Astrocyte (in vitro differentiated cells and primary cell): ENCODE measurements around the gene AHCY. TPM values are rescaled to one million over a fixed set of nuclear protein-coding genes. Genes with fewer than 3 reads are reported as not detected.
A peak's percentile ranks its signal among the peaks of the same experiment; 100 is the strongest.

Experiments used
- DNase-seq: peaks from one replicate; pipeline ENCODE4 v3.0.0-alpha.2; 2010; ENCODE audit warnings: low read depth
- FAIRE-seq: peaks from 2 replicates; lab custom pipeline; 2011; peaks lifted over from hg19 to GRCh38; lab: Jason Lieb, UNC
- H2AFZ ChIP-seq: 2 replicates; pipeline ENCODE4 v1.6.0; 2012; ENCODE audit warnings: low read depth, low read length, inconsistent platforms
- H3K27ac ChIP-seq: 2 replicates; pipeline ENCODE4 v1.5.1; 2011; ENCODE audit warnings: low read depth, low read length, inconsistent platforms
- H3K27me3 ChIP-seq: 2 replicates; pipeline ENCODE4 v1.6.0; 2011; ENCODE audit warnings: low read length, inconsistent platforms; ENCODE audit not compliant: insufficient read depth
- H3K36me3 ChIP-seq: 2 replicates; pipeline ENCODE4 v1.5.1; 2011; ENCODE audit warnings: low read length, inconsistent platforms; ENCODE audit not compliant: insufficient read depth
- H3K4me1 ChIP-seq: 2 replicates; pipeline ENCODE4 v1.5.1; 2011; ENCODE audit warnings: low read length, inconsistent platforms; ENCODE audit not compliant: insufficient read depth
- H3K4me2 ChIP-seq: 2 replicates; pipeline ENCODE4 v1.6.0; 2012; ENCODE audit warnings: low read length, inconsistent platforms
- H3K4me3 ChIP-seq: 2 replicates; pipeline ENCODE4 v1.5.1; 2011; ENCODE audit warnings: low read depth, mild to moderate bottlenecking, low read length, inconsistent platforms; ENCODE audit not compliant: insufficient read depth
- H3K79me2 ChIP-seq: 2 replicates; pipeline ENCODE4 v1.6.0; 2012; ENCODE audit warnings: mild to moderate bottlenecking, low read length, inconsistent platforms; ENCODE audit not compliant: insufficient read depth
- H3K9ac ChIP-seq: 2 replicates; pipeline ENCODE4 v1.6.0; 2012; ENCODE audit warnings: mild to moderate bottlenecking, low read length, inconsistent platforms
- H3K9me3 ChIP-seq: 2 replicates; pipeline ENCODE4 v1.5.1; 2012; ENCODE audit warnings: low read depth, mild to moderate bottlenecking, low read length, inconsistent platforms; ENCODE audit not compliant: insufficient read depth
- H4K20me1 ChIP-seq: 2 replicates; pipeline ENCODE4 v1.6.0; 2012; ENCODE audit warnings: low read length, inconsistent platforms; ENCODE audit not compliant: insufficient read depth
- H3K27ac Mint-ChIP-seq: one replicate; pipeline ENCODE4 v1.8.0; 2021; ENCODE audit warnings: mild to moderate bottlenecking, mixed read lengths; ENCODE audit not compliant: unreplicated experiment
- H3K27me3 Mint-ChIP-seq: one replicate; pipeline ENCODE4 v1.8.0; 2021; ENCODE audit warnings: low read depth, mixed read lengths; ENCODE audit not compliant: unreplicated experiment
- H3K36me3 Mint-ChIP-seq: one replicate; pipeline ENCODE4 v1.8.0; 2021; ENCODE audit warnings: low read depth, mixed read lengths; ENCODE audit not compliant: unreplicated experiment
- H3K4me1 Mint-ChIP-seq: one replicate; pipeline ENCODE4 v1.8.0; 2021; ENCODE audit warnings: low read depth, mixed read lengths; ENCODE audit not compliant: unreplicated experiment
- H3K4me3 Mint-ChIP-seq: one replicate; pipeline ENCODE4 v1.8.0; 2021; ENCODE audit warnings: mild to moderate bottlenecking, moderate library complexity, mixed read lengths; ENCODE audit not compliant: unreplicated experiment
- H3K9me3 Mint-ChIP-seq: one replicate; pipeline ENCODE4 v1.8.0; 2021; ENCODE audit warnings: mild to moderate bottlenecking, mixed read lengths; ENCODE audit not compliant: unreplicated experiment
- EZH2 ChIP-seq: IDR thresholded peaks from 2 replicates; pipeline ENCODE4 v1.6.1; 2012; ENCODE audit warnings: mild to moderate bottlenecking, low read length, inconsistent platforms; ENCODE audit not compliant: insufficient read depth
- total RNA-seq: library from RNA; stranded (reverse); gene quantifications from 2 replicates; pipeline ENCODE4 v1.2.1, GENCODE V29; 2021
- TF ChIP-seq, protein P1 (sequence below): IDR thresholded peaks from 2 replicates; pipeline ENCODE4 v1.5.1; 2011; ENCODE audit warnings: low read depth, mild to moderate bottlenecking, inconsistent platforms, low read length, moderate library complexity; ENCODE audit not compliant: insufficient read depth

The AHCY gene
- total RNA-seq, 1 donor from 2014 or later = 203 TPM

DNA sequence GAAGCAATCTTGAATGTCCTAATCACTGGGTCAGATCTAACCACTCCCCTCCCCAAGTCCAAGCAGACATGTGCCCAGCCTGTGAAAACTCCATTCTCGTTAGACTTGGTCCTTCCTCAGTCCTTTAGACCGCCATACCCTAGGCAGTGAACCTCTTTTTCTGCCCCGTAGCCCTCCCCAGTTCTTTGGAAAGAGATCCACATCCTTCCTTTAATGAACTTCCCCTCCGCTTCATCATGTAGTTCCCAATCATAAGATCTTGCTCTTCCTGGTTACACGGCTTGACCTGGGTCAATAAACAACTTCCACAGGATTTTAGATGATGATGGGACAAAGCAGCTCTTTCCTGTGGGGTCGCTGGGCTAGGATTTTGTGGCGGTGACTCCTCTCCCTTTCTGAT is 9.6 kb downstream of the AHCY start:
- peaks cover 1% of the 10 kb centered on the region for H3K4me1 Mint-ChIP-seq
- H3K36me3 Mint-ChIP-seq = peaks cover 52% of the 10 kb centered on the region
- Histone ChIP-seq H3K4me3 (no peak overlapping the region), H2AFZ (no peak overlapping the region), H3K4me1 (no peaks in the 10 kb centered on the region), H4K20me1 (peaks cover 50% of the 10 kb centered on the region), H3K27me3 (no peaks in the 10 kb centered on the region), H3K9me3 (no peaks in the 10 kb centered on the region), H3K27ac (no peak overlapping the region), H3K9ac (no peak overlapping the region), H3K79me2 (peaks cover 23% of the 10 kb centered on the region), H3K4me2 (no peak overlapping the region), H3K36me3 (peaks cover 5% of the 10 kb centered on the region)
- TF ChIP-seq EZH2 = no peak
- TF ChIP-seq, protein P1, sequence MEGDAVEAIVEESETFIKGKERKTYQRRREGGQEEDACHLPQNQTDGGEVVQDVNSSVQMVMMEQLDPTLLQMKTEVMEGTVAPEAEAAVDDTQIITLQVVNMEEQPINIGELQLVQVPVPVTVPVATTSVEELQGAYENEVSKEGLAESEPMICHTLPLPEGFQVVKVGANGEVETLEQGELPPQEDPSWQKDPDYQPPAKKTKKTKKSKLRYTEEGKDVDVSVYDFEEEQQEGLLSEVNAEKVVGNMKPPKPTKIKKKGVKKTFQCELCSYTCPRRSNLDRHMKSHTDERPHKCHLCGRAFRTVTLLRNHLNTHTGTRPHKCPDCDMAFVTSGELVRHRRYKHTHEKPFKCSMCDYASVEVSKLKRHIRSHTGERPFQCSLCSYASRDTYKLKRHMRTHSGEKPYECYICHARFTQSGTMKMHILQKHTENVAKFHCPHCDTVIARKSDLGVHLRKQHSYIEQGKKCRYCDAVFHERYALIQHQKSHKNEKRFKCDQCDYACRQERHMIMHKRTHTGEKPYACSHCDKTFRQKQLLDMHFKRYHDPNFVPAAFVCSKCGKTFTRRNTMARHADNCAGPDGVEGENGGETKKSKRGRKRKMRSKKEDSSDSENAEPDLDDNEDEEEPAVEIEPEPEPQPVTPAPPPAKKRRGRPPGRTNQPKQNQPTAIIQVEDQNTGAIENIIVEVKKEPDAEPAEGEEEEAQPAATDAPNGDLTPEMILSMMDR = no peak
- DNase-seq = no peak
- H3K9me3 Mint-ChIP-seq = no peaks in the 10 kb centered on the region
- no peak overlapping the region for H3K4me3 Mint-ChIP-seq
- no peaks in the 10 kb centered on the region for H3K27me3 Mint-ChIP-seq
- H3K27ac Mint-ChIP-seq = peak overlapping the region; percentile 56
- FAIRE-seq = no peak

GRCh38 chr20:34293119-34293518 is 10.0 kb downstream of the AHCY start:
- Histone ChIP-seq H3K27me3 (no peaks in the 10 kb centered on the region), H3K4me3 (no peak overlapping the region), H2AFZ (no peak overlapping the region), H4K20me1 (peaks cover 50% of the 10 kb centered on the region), H3K36me3 (peaks cover 6% of the 10 kb centered on the region), H3K27ac (no peak overlapping the region), H3K4me2 (no peak overlapping the region), H3K79me2 (peaks cover 23% of the 10 kb centered on the region), H3K4me1 (no peaks in the 10 kb centered on the region), H3K9ac (no peak overlapping the region), H3K9me3 (no peaks in the 10 kb centered on the region)
- H3K4me1 Mint-ChIP-seq = peaks cover 1% of the 10 kb centered on the region
- H3K27ac Mint-ChIP-seq = no peak overlapping the region
- TF ChIP-seq, protein P1 = no peak
- TF ChIP-seq EZH2 = no peak
- peaks cover 52% of the 10 kb centered on the region for H3K36me3 Mint-ChIP-seq
- DNase-seq (no peak), FAIRE-seq (no peak)
- H3K27me3 Mint-ChIP-seq = no peaks in the 10 kb centered on the region
- H3K9me3 Mint-ChIP-seq = no peaks in the 10 kb centered on the region
- no peak overlapping the region for H3K4me3 Mint-ChIP-seq

DNA sequence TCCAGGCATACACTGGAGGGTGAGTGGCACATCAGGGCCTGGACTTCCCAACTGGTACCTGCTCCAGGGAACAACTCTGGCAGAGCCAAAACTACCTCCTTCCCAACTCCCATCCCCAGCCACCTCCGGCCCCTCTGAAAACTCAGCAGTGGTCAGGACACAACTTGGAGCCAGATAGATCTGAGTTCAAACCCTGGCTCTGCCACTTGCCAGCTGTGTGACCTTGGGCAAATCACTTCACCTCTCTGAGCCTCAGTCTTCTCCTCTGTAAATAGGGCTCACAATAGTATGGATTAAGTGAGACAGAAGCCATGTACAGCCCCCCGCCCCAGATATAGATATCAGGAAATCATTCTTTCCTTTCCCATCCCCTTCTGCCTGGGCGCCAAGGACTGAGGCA is 10.7 kb downstream of the AHCY start:
- H3K27ac Mint-ChIP-seq = no peak overlapping the region
- H3K9me3 ChIP-seq = no peaks in the 10 kb centered on the region
- TF ChIP-seq, protein P1 = no peak
- TF ChIP-seq EZH2 = no peak
- no peak overlapping the region for H2AFZ ChIP-seq
- H3K4me2 ChIP-seq = no peak overlapping the region
- H3K36me3 Mint-ChIP-seq = peaks cover 52% of the 10 kb centered on the region
- peaks cover 48% of the 10 kb centered on the region for H4K20me1 ChIP-seq
- no peaks in the 10 kb centered on the region for H3K27me3 Mint-ChIP-seq
- no peak for FAIRE-seq
- peaks cover 6% of the 10 kb centered on the region for H3K36me3 ChIP-seq
- H3K27me3 ChIP-seq = no peaks in the 10 kb centered on the region
- no peak overlapping the region for H3K4me3 Mint-ChIP-seq
- H3K4me3 ChIP-seq = no peak overlapping the region
- no peak overlapping the region for H3K9ac ChIP-seq
- H3K27ac ChIP-seq = no peak overlapping the region
- no peaks in the 10 kb centered on the region for H3K4me1 ChIP-seq
- peaks cover 20% of the 10 kb centered on the region for H3K79me2 ChIP-seq
- H3K4me1 Mint-ChIP-seq = peaks cover 1% of the 10 kb centered on the region
- no peak for DNase-seq
- H3K9me3 Mint-ChIP-seq = no peaks in the 10 kb centered on the region
